ENCODE data around the gene CLEC9A. TPM values are rescaled to one million over a fixed set of nuclear protein-coding genes. Genes with fewer than 3 reads are reported as not detected.

The CLEC9A gene
- total and polyA plus RNA-seq, 2 experiments from 2014 or later: not detected

- DNase-seq: no peak
- H3K27ac ChIP-seq: no peak overlapping the region
- no peak overlapping the region for H3K4me2 ChIP-seq (ENCODE audit: unreplicated experiment)
- H3K9ac ChIP-seq: no peak overlapping the region
- H3K4me1 ChIP-seq (ENCODE audit: insufficient read depth): no peaks in the 10 kb centered on the region
- no peaks in the 10 kb centered on the region for H3K9me2 ChIP-seq (ENCODE audit: insufficient read depth)
- no peak for TF ChIP-seq EZH2 (IDR thresholded peaks at IDR 0.05; ENCODE audit: insufficient read depth, poor library complexity, severe bottlenecking)
- no peak for TF ChIP-seq EZH2phosphoT487 (IDR thresholded peaks at IDR 0.05; ENCODE audit: insufficient read depth, low read depth)
- in situ Hi-C loops (cut with MboI): no loop called here
- H3F3A ChIP-seq (ENCODE audit: insufficient read depth): no peaks in the 10 kb centered on the region
- H2AFZ ChIP-seq: no peak overlapping the region
- H3K27me3 ChIP-seq (replicated peaks; ENCODE audit: insufficient read depth): peaks cover 15% of the 10 kb centered on the region
- no peaks in the 10 kb centered on the region for H3K9me3 ChIP-seq (ENCODE audit: low read depth)
- no peaks in the 10 kb centered on the region for H3K79me2 ChIP-seq (ENCODE audit: insufficient read depth)
- no peaks in the 10 kb centered on the region for H4K20me1 ChIP-seq (ENCODE audit: insufficient read depth)
- no peaks in the 10 kb centered on the region for H3K36me3 ChIP-seq (ENCODE audit: low read depth)
- H3K4me3 ChIP-seq: no peak overlapping the region
- WGBS, 2 experiments (ENCODE audit: low coverage in 1 of 2, low lambda C conversion rate in 2 of 2, missing lambda C conversion rate in 2 of 2): 51% methylated on average over 4 of the region's 4 CpGs
Measured at GRCh38 chr12:10001171-10001776, 29.2 kb upstream of the CLEC9A start.

GRCh38 chr12:10012630-10013330 is 17.7 kb upstream of the CLEC9A start:
- no peaks in the 10 kb centered on the region for H3K9me3 ChIP-seq (ENCODE audit: low read depth)
- TF ChIP-seq EZH2phosphoT487 (IDR thresholded peaks at IDR 0.05; ENCODE audit: insufficient read depth, low read depth): no peak
- no peaks in the 10 kb centered on the region for H3K9me2 ChIP-seq (ENCODE audit: insufficient read depth)
- no peak for DNase-seq
- WGBS, 2 experiments (ENCODE audit: low coverage in 1 of 2, low lambda C conversion rate in 2 of 2, missing lambda C conversion rate in 2 of 2): 61 to 64% methylated on average over 6 of the region's 6 CpGs
- in situ Hi-C loops (cut with MboI): no loop called here
- H3K27ac ChIP-seq: no peak overlapping the region
- H2AFZ ChIP-seq: no peak overlapping the region
- H3K4me3 ChIP-seq: no peak overlapping the region
- no peak overlapping the region for H3K9ac ChIP-seq
- H3K27me3 ChIP-seq (replicated peaks; ENCODE audit: insufficient read depth): no peaks in the 10 kb centered on the region
- H3K4me1 ChIP-seq (ENCODE audit: insufficient read depth): peaks cover 9% of the 10 kb centered on the region
- no peaks in the 10 kb centered on the region for H3K36me3 ChIP-seq (ENCODE audit: low read depth)
- no peak overlapping the region for H3K4me2 ChIP-seq (ENCODE audit: unreplicated experiment)
- H3K79me2 ChIP-seq (ENCODE audit: insufficient read depth): no peaks in the 10 kb centered on the region
- no peaks in the 10 kb centered on the region for H4K20me1 ChIP-seq (ENCODE audit: insufficient read depth)
- H3F3A ChIP-seq (ENCODE audit: insufficient read depth): no peaks in the 10 kb centered on the region

GRCh38 chr12:10015450-10015849 is 15.0 kb upstream of the CLEC9A start:
- no peak for TF ChIP-seq EZH2phosphoT487 (IDR thresholded peaks at IDR 0.05; ENCODE audit: insufficient read depth, low read depth)
- 62 to 71% methylated on average over 4 of the region's 4 CpGs for WGBS, 2 experiments (ENCODE audit: low coverage in 1 of 2, low lambda C conversion rate in 2 of 2, missing lambda C conversion rate in 2 of 2)
- H2AFZ ChIP-seq: no peak overlapping the region
- in situ Hi-C loops (cut with MboI): no loop called here
- no peaks in the 10 kb centered on the region for H3K9me2 ChIP-seq (ENCODE audit: insufficient read depth)
- H3K36me3 ChIP-seq (ENCODE audit: low read depth): no peaks in the 10 kb centered on the region
- H3K27ac ChIP-seq: no peak overlapping the region
- H3K27me3 ChIP-seq (replicated peaks; ENCODE audit: insufficient read depth): no peaks in the 10 kb centered on the region
- peaks cover 9% of the 10 kb centered on the region for H3K4me1 ChIP-seq (ENCODE audit: insufficient read depth)
- no peak overlapping the region for H3K4me3 ChIP-seq
- no peaks in the 10 kb centered on the region for H3F3A ChIP-seq (ENCODE audit: insufficient read depth)
- H3K4me2 ChIP-seq (ENCODE audit: unreplicated experiment): no peak overlapping the region
- H3K9ac ChIP-seq: no peak overlapping the region
- no peaks in the 10 kb centered on the region for H3K9me3 ChIP-seq (ENCODE audit: low read depth)
- no peaks in the 10 kb centered on the region for H3K79me2 ChIP-seq (ENCODE audit: insufficient read depth)
- no peak for DNase-seq
- no peaks in the 10 kb centered on the region for H4K20me1 ChIP-seq (ENCODE audit: insufficient read depth)

- Histone ChIP-seq H3K27me3 (replicated peaks; ENCODE audit: insufficient read depth) (no peaks in the 10 kb centered on the region), H3K9me3 (ENCODE audit: low read depth) (no peaks in the 10 kb centered on the region), H3K4me1 (ENCODE audit: insufficient read depth) (peaks cover 9% of the 10 kb centered on the region), H2AFZ (peak overlapping the region; percentile 28; the same call in 1 of the 2 replicates), H3K27ac (peak overlapping the region; percentile 36), H3K4me2 (ENCODE audit: unreplicated experiment) (no peak overlapping the region), H3F3A (ENCODE audit: insufficient read depth) (no peaks in the 10 kb centered on the region), H4K20me1 (ENCODE audit: insufficient read depth) (no peaks in the 10 kb centered on the region), H3K36me3 (ENCODE audit: low read depth) (no peaks in the 10 kb centered on the region), H3K79me2 (ENCODE audit: insufficient read depth) (no peaks in the 10 kb centered on the region), H3K9ac (no peak overlapping the region), H3K4me3 (no peak overlapping the region), H3K9me2 (ENCODE audit: insufficient read depth) (no peaks in the 10 kb centered on the region)
- WGBS, 2 experiments (ENCODE audit: low coverage in 1 of 2, low lambda C conversion rate in 2 of 2, missing lambda C conversion rate in 2 of 2): 0% methylated on average over 1 of the region's 1 CpG
- in situ Hi-C loops (cut with MboI): no loop called here
- peak; percentile 47 for DNase-seq
- TF ChIP-seq EZH2 (IDR thresholded peaks at IDR 0.05; ENCODE audit: insufficient read depth, poor library complexity, severe bottlenecking): no peak
- TF ChIP-seq EZH2phosphoT487 (IDR thresholded peaks at IDR 0.05; ENCODE audit: insufficient read depth, low read depth): no peak
Measured at GRCh38 chr12:10016881-10017280, 13.6 kb upstream of the CLEC9A start.

Measured in GM23248 (cell line).